ENCODE results near the gene P2RY13. TPM values are rescaled to one million over a fixed set of nuclear protein-coding genes. Genes with fewer than 3 reads are reported as not detected.

Gene P2RY13
- total and polyA plus RNA-seq, 10 of the 15 experiments (the other 5 are each of a cell fraction or from before 2014, with no cell fraction given), result not detected

DNA sequence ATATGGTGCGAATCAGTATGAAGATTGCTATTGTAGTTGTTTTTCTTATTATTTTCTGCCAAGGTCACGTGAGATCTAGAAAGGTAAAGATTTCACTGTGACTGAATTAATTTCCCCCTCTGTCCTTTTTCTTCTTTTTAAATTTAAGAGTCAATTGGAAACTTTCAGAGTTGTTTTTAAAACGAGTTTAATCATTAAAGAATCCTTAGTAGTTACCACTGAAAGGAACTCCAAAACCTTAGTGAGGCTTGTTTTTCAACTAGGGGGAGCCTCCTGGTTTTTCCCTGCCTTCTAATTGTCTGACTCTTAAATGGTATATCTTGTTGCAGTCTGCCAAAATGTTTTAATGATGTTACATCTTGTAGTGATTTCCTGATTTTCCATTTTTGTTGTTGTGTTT is 37.6 kb upstream of the P2RY13 start (continued):
- TF ChIP-seq E2F8 (IDR thresholded peaks at IDR 0.05; ENCODE audit: low read depth, partially characterized antibody), result no peak
- no peak for TF ChIP-seq CBX5 (IDR thresholded peaks at IDR 0.05; ENCODE audit: low read depth)
- TF ChIP-seq EP300 (IDR thresholded peaks at IDR 0.05; ENCODE audit: borderline replicate concordance in 1 of 2, control insufficient read depth in 1 of 2, low read depth in 2 of 2, low read length in 2 of 2), result no peak
- TF ChIP-seq, protein P1, sequence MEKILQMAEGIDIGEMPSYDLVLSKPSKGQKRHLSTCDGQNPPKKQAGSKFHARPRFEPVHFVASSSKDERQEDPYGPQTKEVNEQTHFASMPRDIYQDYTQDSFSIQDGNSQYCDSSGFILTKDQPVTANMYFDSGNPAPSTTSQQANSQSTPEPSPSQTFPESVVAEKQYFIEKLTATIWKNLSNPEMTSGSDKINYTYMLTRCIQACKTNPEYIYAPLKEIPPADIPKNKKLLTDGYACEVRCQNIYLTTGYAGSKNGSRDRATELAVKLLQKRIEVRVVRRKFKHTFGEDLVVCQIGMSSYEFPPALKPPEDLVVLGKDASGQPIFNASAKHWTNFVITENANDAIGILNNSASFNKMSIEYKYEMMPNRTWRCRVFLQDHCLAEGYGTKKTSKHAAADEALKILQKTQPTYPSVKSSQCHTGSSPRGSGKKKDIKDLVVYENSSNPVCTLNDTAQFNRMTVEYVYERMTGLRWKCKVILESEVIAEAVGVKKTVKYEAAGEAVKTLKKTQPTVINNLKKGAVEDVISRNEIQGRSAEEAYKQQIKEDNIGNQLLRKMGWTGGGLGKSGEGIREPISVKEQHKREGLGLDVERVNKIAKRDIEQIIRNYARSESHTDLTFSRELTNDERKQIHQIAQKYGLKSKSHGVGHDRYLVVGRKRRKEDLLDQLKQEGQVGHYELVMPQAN (conservative IDR thresholded peaks at IDR 0.05), result no peak

GRCh38 chr3:151362751-151363174 is 33.4 kb upstream of the P2RY13 start:
- H3K4me3 ChIP-seq, result no peak overlapping the region
- ChIA-PET POLR2A (interaction anchor here (0.6 kb wide), 1 partner anchor 237 kb away, joined by 3 read pairs; no protein-coding TSS in a partner anchor), RAD21 (ENCODE audit: unreplicated experiment) (interaction anchor here (0.8 kb wide), 1 partner anchor 9 kb away, joined by 3 read pairs; no protein-coding TSS in a partner anchor), SMC1A (ENCODE audit: uncharacterized antibody, unreplicated experiment) (interaction anchor here (1.3 to 2.4 kb wide), 3 partner anchors 8 to 25 kb away, joined by 3 to 7 read pairs (median 6); no protein-coding TSS in a partner anchor), CTCF (interaction anchor here (1.4 to 1.7 kb wide), 2 partner anchors 15 to 17 kb away, joined by 4 to 5 read pairs; no protein-coding TSS in a partner anchor)
- no peak overlapping the region for H2AFZ ChIP-seq (ENCODE audit: control insufficient read depth, low read depth, low read length)
- H3K9me3 ChIP-seq (replicated peaks; ENCODE audit: control insufficient read depth, insufficient read depth, low read length), result no peaks in the 10 kb centered on the region
- in situ Hi-C loops (cut with MboI), result no loop called here
- no peaks in the 10 kb centered on the region for H3K4me1 ChIP-seq (ENCODE audit: control insufficient read depth, insufficient read depth, low read length)
- H3K27me3 ChIP-seq (replicated peaks in 1 of 2; ENCODE audit: control insufficient read depth in 2 of 2, insufficient read depth in 2 of 2, low read length in 1 of 2), result no peaks in the 10 kb centered on the region; a peak in 1 of 4 replicates
- WGBS (ENCODE audit: insufficient coverage, insufficient replicate concordance, low lambda C conversion rate, missing lambda C conversion rate), result 48% methylated on average over 3 of the region's 3 CpGs
- DNase-seq (ENCODE audit: low read depth, low spot score) (no peak), FAIRE-seq (no peak), ATAC-seq (no peak)
- H4K20me1 ChIP-seq (ENCODE audit: control insufficient read depth, insufficient read depth), result no peaks in the 10 kb centered on the region
- H3K9ac ChIP-seq (ENCODE audit: control insufficient read depth, insufficient read depth, low read length), result no peak overlapping the region
- H3K27ac ChIP-seq (ENCODE audit: control insufficient read depth, insufficient read depth), result no peak overlapping the region
- H3K4me2 ChIP-seq (ENCODE audit: control insufficient read depth, insufficient read depth), result no peak overlapping the region
- H3K79me2 ChIP-seq (ENCODE audit: control insufficient read depth, insufficient read depth, low read length), result no peaks in the 10 kb centered on the region
- intact Hi-C loops (cut with micrococcal nuclease; ENCODE audit: unreplicated experiment), result no loop called here
- no TSS peak for BruUV-seq (replicated peaks)
- no peaks in the 10 kb centered on the region for H3K36me3 ChIP-seq (ENCODE audit: control insufficient read depth in 2 of 2, insufficient read depth in 2 of 2, low read length in 1 of 2)
- TF ChIP-seq BCL3 (IDR thresholded peaks at IDR 0.05; ENCODE audit: borderline replicate concordance, insufficient read depth, low read depth, low read length, poor library complexity, severe bottlenecking), result no peak
- TF ChIP-seq, protein P2, sequence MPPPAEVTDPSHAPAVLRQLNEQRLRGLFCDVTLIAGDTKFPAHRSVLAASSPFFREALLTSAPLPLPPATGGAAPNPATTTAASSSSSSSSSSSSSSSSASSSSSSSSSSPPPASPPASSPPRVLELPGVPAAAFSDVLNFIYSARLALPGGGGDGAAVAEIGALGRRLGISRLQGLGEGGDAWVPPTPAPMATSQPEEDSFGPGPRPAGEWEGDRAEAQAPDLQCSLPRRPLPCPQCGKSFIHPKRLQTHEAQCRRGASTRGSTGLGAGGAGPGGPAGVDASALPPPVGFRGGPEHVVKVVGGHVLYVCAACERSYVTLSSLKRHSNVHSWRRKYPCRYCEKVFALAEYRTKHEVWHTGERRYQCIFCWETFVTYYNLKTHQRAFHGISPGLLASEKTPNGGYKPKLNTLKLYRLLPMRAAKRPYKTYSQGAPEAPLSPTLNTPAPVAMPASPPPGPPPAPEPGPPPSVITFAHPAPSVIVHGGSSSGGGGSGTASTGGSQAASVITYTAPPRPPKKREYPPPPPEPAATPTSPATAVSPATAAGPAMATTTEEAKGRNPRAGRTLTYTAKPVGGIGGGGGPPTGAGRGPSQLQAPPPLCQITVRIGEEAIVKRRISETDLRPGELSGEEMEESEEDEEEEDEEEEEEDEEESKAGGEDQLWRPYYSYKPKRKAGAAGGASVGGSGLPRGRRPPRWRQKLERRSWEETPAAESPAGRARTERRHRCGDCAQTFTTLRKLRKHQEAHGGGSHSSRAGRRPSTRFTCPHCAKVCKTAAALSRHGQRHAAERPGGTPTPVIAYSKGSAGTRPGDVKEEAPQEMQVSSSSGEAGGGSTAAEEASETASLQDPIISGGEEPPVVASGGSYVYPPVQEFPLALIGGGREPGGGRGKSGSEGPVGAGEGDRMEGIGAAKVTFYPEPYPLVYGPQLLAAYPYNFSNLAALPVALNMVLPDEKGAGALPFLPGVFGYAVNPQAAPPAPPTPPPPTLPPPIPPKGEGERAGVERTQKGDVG (CRISPR knock-in tag; IDR thresholded peaks at IDR 0.05), result no peak
- TF ChIP-seq SREBF1 (IDR thresholded peaks at IDR 0.05; ENCODE audit: low read length), result no peak
- TF ChIP-seq, protein P3, sequence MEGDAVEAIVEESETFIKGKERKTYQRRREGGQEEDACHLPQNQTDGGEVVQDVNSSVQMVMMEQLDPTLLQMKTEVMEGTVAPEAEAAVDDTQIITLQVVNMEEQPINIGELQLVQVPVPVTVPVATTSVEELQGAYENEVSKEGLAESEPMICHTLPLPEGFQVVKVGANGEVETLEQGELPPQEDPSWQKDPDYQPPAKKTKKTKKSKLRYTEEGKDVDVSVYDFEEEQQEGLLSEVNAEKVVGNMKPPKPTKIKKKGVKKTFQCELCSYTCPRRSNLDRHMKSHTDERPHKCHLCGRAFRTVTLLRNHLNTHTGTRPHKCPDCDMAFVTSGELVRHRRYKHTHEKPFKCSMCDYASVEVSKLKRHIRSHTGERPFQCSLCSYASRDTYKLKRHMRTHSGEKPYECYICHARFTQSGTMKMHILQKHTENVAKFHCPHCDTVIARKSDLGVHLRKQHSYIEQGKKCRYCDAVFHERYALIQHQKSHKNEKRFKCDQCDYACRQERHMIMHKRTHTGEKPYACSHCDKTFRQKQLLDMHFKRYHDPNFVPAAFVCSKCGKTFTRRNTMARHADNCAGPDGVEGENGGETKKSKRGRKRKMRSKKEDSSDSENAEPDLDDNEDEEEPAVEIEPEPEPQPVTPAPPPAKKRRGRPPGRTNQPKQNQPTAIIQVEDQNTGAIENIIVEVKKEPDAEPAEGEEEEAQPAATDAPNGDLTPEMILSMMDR (IDR thresholded peaks at IDR 0.05 in 2 of 3, conservative IDR thresholded peaks at IDR 0.05 in 1 of 3; ENCODE audit: control insufficient read depth in 2 of 3, extremely low read depth in 1 of 3, insufficient read depth in 1 of 3, low read depth in 3 of 3, low read length in 3 of 3), result no peak
